NT2/D1 (cell line): ENCODE results near the gene CDH4.

Experiments
- DNase-seq: peaks from one replicate; pipeline ENCODE4 v3.0.0-alpha.2; 2011; ENCODE audit warnings: low read depth, low spot score
- H3K27me3 ChIP-seq: 2 replicates; pipeline ENCODE4 v1.6.0; 2011; ENCODE audit warnings: mild to moderate bottlenecking; ENCODE audit not compliant: insufficient read length, insufficient read depth
- H3K36me3 ChIP-seq: 2 replicates; pipeline ENCODE4 v1.6.1; 2011; ENCODE audit warnings: mild to moderate bottlenecking, low read length, mixed read lengths; ENCODE audit not compliant: insufficient read depth, insufficient read length
- H3K4me1 ChIP-seq: 2 replicates; pipeline ENCODE4 v1.5.1; 2011; ENCODE audit not compliant: insufficient read depth, insufficient read length
- H3K4me3 ChIP-seq: 2 replicates; pipeline ENCODE4 v1.5.1; 2011; ENCODE audit warnings: low read depth; ENCODE audit not compliant: insufficient read length
- H3K9ac ChIP-seq: 2 replicates; pipeline ENCODE4 v1.6.0; 2011; ENCODE audit warnings: low read depth; ENCODE audit not compliant: insufficient read length
- H3K9me3 ChIP-seq: 2 replicates; pipeline ENCODE4 v1.5.1; 2011; ENCODE audit warnings: mild to moderate bottlenecking, low read length; ENCODE audit not compliant: insufficient read depth
- SUZ12 ChIP-seq: IDR thresholded peaks from 2 replicates; pipeline ENCODE4 v1.6.1; 2011; ENCODE audit not compliant: insufficient read length, insufficient read depth; ENCODE audit errors: extremely low read depth
- YY1 ChIP-seq: IDR thresholded peaks from 2 replicates; pipeline ENCODE4 v1.6.1; 2011; ENCODE audit not compliant: insufficient read length, insufficient read depth
- ZNF274 ChIP-seq: IDR thresholded peaks from 2 replicates; pipeline ENCODE4 v1.6.1; 2011; ENCODE audit warnings: mild to moderate bottlenecking, low read depth, low read length

Gene CDH4

GRCh38 chr20:61728786-61729770, 477.0 kb downstream of the CDH4 start:
- Histone ChIP-seq H3K9ac (no peak overlapping the region), H3K36me3 (no peaks in the 10 kb centered on the region), H3K27me3 (peaks cover 73% of the 10 kb centered on the region), H3K4me1 (peaks cover 11% of the 10 kb centered on the region), H3K4me3 (no peak overlapping the region), H3K9me3 (no peaks in the 10 kb centered on the region)
- DNase-seq: no peak
- TF ChIP-seq YY1: no peak
- no peak for TF ChIP-seq SUZ12
- TF ChIP-seq ZNF274: no peak

- Histone ChIP-seq H3K9me3 (no peaks in the 10 kb centered on the region), H3K4me1 (peaks cover 8% of the 10 kb centered on the region), H3K9ac (no peak overlapping the region), H3K4me3 (no peak overlapping the region), H3K36me3 (no peaks in the 10 kb centered on the region), H3K27me3 (peaks cover 81% of the 10 kb centered on the region)
- DNase-seq: no peak
- TF ChIP-seq YY1 (no peak), ZNF274 (no peak), SUZ12 (no peak)
Observed at GRCh38 chr20:61730631-61731362, 478.7 kb downstream of the CDH4 start.

GRCh38 chr20:61731363-61732181, 479.5 kb downstream of the CDH4 start:
- peaks cover 82% of the 10 kb centered on the region for H3K27me3 ChIP-seq
- no peak for DNase-seq
- H3K36me3 ChIP-seq: no peaks in the 10 kb centered on the region
- H3K9me3 ChIP-seq: no peaks in the 10 kb centered on the region
- H3K4me1 ChIP-seq: peaks cover 10% of the 10 kb centered on the region
- TF ChIP-seq YY1 (no peak), SUZ12 (no peak), ZNF274 (no peak)
- H3K4me3 ChIP-seq: no peak overlapping the region
- H3K9ac ChIP-seq: no peak overlapping the region

GRCh38 chr20:61732511-61733210, 480.6 kb downstream of the CDH4 start:
- H3K9ac ChIP-seq: no peak overlapping the region
- H3K4me1 ChIP-seq: peaks cover 10% of the 10 kb centered on the region
- H3K27me3 ChIP-seq: peaks cover 82% of the 10 kb centered on the region
- H3K9me3 ChIP-seq: no peaks in the 10 kb centered on the region
- H3K4me3 ChIP-seq: no peak overlapping the region
- H3K36me3 ChIP-seq: no peaks in the 10 kb centered on the region
- no peak for DNase-seq
- TF ChIP-seq YY1: no peak
- TF ChIP-seq ZNF274: no peak
- TF ChIP-seq SUZ12: no peak

GRCh38 chr20:61733216-61733615, 481.2 kb downstream of the CDH4 start:
- Histone ChIP-seq H3K4me3 (no peak overlapping the region), H3K9ac (no peak overlapping the region), H3K9me3 (no peaks in the 10 kb centered on the region), H3K4me1 (peaks cover 10% of the 10 kb centered on the region), H3K27me3 (peaks cover 82% of the 10 kb centered on the region), H3K36me3 (no peaks in the 10 kb centered on the region)
- TF ChIP-seq YY1 (no peak), SUZ12 (no peak), ZNF274 (no peak)
- no peak for DNase-seq

- Histone ChIP-seq H3K4me3 (no peak overlapping the region), H3K9me3 (no peaks in the 10 kb centered on the region), H3K4me1 (peaks cover 6% of the 10 kb centered on the region), H3K27me3 (peaks cover 82% of the 10 kb centered on the region), H3K36me3 (no peaks in the 10 kb centered on the region), H3K9ac (no peak overlapping the region)
- no peak for DNase-seq
- TF ChIP-seq ZNF274 (no peak), YY1 (no peak), SUZ12 (no peak)
Observed at GRCh38 chr20:61733891-61734732, 482.1 kb downstream of the CDH4 start.
